GM21360 (cell line): ENCODE data around the gene USP28.
"Not testable (repeated sequence)": the region's sequence is repeated elsewhere in the genome, so short reads cannot be mapped to it uniquely, and the experiment has no call there.

ENCODE experiments used
- ATAC-seq: cut with Tn5 transposase; IDR thresholded peaks from one replicate; pipeline ENCODE4 v1.9.1; 2021; ENCODE audit warnings: mild to moderate bottlenecking, moderate library complexity; ENCODE audit not compliant: unreplicated experiment

USP28 gene

DNA sequence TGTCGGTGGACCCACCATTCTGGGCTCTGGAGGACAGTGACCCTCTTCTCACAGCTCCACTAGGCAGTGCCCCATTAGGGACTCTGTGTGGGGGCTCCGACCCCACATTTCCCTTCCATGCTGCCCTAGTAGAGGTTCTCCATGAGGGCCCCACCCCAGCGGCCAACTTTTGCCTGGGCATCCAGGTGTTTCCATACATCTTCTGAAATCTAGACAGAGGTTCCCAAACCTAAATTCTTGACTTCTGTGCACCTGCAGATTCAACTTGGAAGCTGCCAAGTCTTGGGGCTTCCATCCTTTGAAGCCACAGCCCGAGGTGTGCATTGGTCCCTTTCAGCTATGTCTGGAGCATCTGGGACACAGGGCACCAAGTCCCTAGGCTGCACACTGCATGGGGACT lies 4.1 kb upstream of the USP28 start:
- ATAC-seq, result not testable (repeated sequence)

GRCh38 chr11:113877670-113878055 lies 2.3 kb upstream of the USP28 start:
- no peak for ATAC-seq

- no peak for ATAC-seq
Measured at GRCh38 chr11:113876798-113877669, 1.7 kb upstream of the USP28 start.

- no peak for ATAC-seq
Measured at GRCh38 chr11:113876074-113876797, 864 bp upstream of the USP28 start.

DNA sequence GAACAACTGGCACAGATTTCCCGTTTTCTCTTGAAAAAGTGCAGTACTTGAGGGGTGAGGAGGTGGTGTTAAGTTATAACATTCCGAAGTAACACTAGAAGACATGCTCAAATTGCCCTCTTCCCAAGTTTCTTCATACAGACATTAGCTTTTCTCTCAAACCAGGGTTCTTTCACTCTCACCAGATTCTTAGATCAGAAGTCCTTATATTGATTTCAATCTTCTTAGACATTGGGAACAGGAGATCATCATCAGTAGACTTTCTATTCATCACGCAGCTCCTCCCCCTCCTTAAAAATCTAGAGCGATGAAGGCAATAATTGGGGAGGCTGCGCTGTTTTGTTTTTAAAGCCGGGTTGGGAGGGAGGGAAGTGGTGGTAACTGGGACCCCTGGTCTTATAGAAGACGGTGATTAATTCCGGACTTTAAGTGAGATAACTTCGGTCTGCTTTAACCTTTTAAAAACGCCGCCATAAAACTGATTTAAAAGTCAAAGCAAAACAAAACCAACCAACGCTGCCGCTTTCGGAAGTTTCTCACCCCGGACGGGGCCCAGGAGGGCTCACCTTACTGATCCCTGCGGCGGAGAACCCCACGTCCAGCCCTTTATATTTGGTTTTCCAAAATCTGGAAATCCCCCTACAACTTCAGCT lies 665 bp downstream of the USP28 start:
- no peak for ATAC-seq

DNA sequence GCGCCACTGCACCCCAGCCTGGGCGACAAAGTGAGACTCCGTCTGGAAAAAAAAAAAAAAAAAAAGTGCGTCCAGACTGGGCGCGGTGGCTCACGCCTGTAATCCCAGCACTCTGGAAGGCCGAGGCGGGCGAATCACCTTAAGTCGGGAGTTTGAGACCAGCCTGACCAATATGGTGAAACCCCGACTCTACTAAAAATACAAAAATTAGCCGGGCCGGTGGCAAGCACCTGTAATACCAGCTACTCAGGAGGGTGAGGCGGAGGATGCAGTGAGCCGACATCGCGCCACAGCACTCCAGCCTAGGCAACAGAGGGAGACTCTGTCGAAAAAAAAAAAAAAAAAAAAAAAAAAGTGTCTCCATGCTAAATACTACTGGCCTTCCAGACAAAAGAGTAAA lies 1.3 kb downstream of the USP28 start:
- no peak for ATAC-seq

DNA sequence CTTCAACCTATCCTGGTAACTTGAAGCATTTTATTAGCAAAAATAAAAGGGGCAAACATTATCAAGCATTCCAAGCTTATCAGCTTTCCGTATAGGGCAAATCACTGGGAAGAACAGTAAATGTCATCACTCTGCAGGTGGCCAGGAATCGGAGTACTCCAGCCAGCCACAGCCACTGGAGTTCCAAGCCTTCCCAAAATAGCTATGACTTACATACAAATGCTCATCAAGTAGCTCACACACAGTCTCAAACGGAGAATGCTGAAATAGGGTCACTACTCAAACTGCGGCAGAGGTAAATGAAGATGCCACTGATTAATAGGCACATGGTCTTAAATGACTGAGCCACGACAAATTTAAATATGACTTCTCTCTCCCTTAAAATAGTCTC lies 2.1 kb downstream of the USP28 start:
- no peak for ATAC-seq

GRCh38 chr11:113871336-113871735 lies 4.0 kb downstream of the USP28 start:
- no peak for ATAC-seq

DNA sequence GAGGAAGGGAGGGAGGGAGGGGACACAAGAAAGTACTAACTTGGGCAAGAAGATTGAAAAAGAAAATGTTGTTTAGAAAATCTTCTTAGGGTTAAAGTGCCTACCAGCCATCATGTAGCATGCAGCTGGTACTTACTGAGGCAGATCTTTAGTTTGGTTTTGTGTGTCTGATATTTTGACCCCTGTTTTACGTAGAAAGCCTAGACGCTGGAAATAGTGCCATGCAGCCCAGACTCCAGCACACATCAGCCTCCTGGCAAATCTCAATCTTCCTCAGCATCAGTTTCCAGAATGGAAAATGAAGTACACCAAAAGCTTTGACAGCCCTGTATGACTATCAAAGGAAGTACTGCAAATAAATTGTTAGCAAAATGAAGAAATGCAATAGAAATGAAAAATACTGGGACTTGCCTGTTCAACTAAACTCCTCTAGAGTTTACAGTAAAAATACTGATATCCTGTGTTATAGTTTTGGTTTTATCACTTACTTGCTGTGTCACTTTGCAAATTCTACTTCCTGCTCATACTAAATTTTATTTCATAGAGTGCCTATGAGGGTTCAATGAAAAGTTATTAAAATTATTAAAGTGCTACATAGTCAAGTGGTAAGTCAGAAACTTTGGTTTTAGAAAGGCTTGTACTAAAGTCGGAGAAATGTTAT lies 7.4 kb downstream of the USP28 start:
- no peak for ATAC-seq

GRCh38 chr11:113865873-113866272 lies 9.5 kb downstream of the USP28 start:
- ATAC-seq, result no peak

- ATAC-seq, result no peak
Measured at GRCh38 chr11:113864410-113864809, 11.0 kb downstream of the USP28 start.

- no peak for ATAC-seq
Measured at GRCh38 chr11:113862435-113862834, 12.9 kb downstream of the USP28 start.

GRCh38 chr11:113859665-113860064 lies 15.7 kb downstream of the USP28 start:
- ATAC-seq, result no peak

GRCh38 chr11:113856966-113857759 lies 18.2 kb downstream of the USP28 start:
- no peak for ATAC-seq

GRCh38 chr11:113855803-113856202 lies 19.6 kb downstream of the USP28 start:
- no peak for ATAC-seq

DNA sequence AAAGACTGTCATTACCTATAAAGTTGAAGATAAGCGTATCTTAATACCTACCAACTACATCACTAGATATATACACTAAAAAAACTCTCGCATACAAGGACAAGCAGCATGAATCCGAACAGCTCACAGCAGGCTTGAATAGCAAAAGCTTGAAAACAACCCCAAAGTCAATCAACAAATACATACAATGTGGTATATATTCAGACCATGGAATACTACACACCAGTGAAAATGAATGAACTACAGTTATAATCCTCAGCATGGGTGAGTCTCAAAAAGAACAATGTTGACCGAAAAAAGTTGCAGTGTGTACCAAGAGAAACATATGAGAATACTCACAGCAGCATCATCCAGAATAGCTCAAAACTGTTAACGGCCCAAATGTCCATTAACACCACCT lies 25.2 kb downstream of the USP28 start:
- no peak for ATAC-seq

GRCh38 chr11:113849713-113850112 lies 25.7 kb downstream of the USP28 start:
- ATAC-seq, result no peak

GRCh38 chr11:113847580-113847979 lies 27.8 kb downstream of the USP28 start:
- no peak for ATAC-seq

- ATAC-seq, result no peak
Measured at GRCh38 chr11:113847111-113847510, 28.3 kb downstream of the USP28 start.

DNA sequence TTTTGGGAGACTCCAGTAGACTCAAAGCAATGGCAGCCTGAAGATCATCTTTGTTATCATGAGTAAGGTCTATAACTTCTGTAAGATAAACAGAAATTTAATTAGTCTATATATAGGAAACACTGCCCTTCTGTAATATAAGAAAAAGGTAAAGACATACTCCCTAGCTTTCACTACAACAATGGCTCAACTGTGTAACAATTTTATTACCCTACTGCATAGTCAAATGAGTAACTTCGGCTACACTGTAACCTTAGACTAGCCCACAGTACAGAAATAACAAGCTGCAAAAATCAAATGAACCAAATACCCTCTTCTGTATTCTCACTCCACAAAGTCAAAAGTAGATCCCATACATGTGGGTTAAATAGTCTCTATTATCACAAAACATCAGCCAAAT lies 33.7 kb downstream of the USP28 start:
- no peak for ATAC-seq
